ENCODE measurements around the gene STAT3. TPM values are rescaled to one million over a fixed set of nuclear protein-coding genes. Genes with fewer than 3 reads are reported as not detected.

STAT3 gene
- total and polyA plus RNA-seq, 9 of the 15 experiments (the other 6 are each of a cell fraction or from before 2014, with no cell fraction given) = 90.0 to 179 (median 114) TPM

DNA sequence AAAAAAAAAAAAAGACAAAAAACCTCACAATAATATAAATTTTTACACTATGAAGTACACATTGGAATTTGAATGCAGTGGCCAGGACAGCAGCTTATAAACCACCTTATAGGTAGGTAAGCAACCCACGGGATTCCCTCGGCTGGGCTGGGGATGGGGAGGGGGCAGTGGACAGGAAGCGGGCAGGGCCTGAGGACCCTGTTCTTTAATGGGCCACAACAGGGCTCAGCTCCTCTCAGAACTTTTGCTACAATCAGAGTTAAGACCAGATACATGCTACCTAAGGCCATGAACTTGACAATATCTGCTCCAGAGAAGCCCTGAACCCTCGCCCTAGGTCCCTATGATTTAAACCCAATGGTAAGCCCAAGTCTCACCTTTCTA lies 74.9 kb downstream of the STAT3 start (continued):
- TF ChIP-seq NONO (IDR thresholded peaks at IDR 0.05; ENCODE audit: low read depth in 2 of 2, low read length in 1 of 2) (no peak), ILF3 (IDR thresholded peaks at IDR 0.05; ENCODE audit: borderline replicate concordance) (0 out of 2 replicates have a peak, but pooled peaks have one; percentile 25), TCFL5 (CRISPR knock-in tag; conservative IDR thresholded peaks at IDR 0.05) (no peak), ZC3H8 (IDR thresholded peaks at IDR 0.05) (peak; percentile 10; the same call in 1 of the 2 replicates), MYC (IDR thresholded peaks at IDR 0.05; ENCODE audit: low read depth, low read length) (no peak), MYC (CRISPR knock-in tag; IDR thresholded peaks at IDR 0.05; ENCODE audit: borderline replicate concordance, low read depth) (no peak), L3MBTL2 (IDR thresholded peaks at IDR 0.05) (no peak), TEAD4 (IDR thresholded peaks at IDR 0.05; ENCODE audit: low read length) (no peak), TEAD4 (CRISPR knock-in tag; IDR thresholded peaks at IDR 0.05; ENCODE audit: borderline replicate concordance) (no peak)
- TF ChIP-seq, protein P1, sequence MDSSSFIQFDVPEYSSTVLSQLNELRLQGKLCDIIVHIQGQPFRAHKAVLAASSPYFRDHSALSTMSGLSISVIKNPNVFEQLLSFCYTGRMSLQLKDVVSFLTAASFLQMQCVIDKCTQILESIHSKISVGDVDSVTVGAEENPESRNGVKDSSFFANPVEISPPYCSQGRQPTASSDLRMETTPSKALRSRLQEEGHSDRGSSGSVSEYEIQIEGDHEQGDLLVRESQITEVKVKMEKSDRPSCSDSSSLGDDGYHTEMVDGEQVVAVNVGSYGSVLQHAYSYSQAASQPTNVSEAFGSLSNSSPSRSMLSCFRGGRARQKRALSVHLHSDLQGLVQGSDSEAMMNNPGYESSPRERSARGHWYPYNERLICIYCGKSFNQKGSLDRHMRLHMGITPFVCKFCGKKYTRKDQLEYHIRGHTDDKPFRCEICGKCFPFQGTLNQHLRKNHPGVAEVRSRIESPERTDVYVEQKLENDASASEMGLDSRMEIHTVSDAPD (CRISPR knock-in tag; IDR thresholded peaks at IDR 0.05) = no peak
- TF ChIP-seq, protein P2, sequence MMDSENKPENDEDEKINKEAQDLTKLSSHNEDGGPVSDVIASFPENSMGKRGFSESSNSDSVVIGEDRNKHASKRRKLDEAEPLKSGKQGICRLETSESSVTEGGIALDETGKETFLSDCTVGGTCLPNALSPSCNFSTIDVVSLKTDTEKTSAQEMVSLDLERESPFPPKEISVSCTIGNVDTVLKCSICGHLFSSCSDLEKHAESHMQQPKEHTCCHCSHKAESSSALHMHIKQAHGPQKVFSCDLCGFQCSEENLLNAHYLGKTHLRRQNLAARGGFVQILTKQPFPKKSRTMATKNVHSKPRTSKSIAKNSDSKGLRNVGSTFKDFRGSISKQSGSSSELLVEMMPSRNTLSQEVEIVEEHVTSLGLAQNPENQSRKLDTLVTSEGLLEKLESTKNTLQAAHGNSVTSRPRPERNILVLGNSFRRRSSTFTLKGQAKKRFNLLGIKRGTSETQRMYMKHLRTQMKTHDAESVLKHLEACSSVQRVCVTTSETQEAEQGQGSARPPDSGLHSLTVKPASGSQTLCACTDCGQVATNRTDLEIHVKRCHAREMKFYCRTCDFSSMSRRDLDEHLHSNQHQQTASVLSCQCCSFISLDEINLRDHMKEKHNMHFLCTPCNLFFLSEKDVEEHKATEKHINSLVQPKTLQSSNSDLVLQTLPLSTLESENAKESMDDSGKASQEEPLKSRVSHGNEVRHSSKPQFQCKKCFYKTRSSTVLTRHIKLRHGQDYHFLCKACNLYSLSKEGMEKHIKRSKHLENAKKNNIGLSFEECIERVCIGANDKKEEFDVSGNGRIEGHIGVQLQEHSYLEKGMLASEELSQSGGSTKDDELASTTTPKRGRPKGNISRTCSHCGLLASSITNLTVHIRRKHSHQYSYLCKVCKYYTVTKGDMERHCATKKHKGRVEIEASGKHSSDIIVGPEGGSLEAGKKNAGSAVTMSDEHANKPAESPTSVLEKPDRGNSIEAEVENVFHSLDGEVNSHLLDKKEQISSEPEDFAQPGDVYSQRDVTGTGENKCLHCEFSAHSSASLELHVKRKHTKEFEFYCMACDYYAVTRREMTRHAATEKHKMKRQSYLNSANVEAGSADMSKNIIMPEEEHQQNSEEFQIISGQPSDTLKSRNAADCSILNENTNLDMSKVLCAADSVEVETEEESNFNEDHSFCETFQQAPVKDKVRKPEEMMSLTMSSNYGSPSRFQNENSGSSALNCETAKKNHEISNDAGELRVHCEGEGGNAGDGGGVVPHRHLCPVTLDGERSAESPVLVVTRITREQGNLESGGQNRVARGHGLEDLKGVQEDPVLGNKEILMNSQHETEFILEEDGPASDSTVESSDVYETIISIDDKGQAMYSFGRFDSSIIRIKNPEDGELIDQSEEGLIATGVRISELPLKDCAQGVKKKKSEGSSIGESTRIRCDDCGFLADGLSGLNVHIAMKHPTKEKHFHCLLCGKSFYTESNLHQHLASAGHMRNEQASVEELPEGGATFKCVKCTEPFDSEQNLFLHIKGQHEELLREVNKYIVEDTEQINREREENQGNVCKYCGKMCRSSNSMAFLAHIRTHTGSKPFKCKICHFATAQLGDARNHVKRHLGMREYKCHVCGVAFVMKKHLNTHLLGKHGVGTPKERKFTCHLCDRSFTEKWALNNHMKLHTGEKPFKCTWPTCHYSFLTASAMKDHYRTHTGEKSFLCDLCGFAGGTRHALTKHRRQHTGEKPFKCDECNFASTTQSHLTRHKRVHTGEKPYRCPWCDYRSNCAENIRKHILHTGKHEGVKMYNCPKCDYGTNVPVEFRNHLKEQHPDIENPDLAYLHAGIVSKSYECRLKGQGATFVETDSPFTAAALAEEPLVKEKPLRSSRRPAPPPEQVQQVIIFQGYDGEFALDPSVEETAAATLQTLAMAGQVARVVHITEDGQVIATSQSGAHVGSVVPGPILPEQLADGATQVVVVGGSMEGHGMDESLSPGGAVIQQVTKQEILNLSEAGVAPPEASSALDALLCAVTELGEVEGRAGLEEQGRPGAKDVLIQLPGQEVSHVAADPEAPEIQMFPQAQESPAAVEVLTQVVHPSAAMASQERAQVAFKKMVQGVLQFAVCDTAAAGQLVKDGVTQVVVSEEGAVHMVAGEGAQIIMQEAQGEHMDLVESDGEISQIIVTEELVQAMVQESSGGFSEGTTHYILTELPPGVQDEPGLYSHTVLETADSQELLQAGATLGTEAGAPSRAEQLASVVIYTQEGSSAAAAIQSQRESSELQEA (IDR thresholded peaks at IDR 0.05; ENCODE audit: low read depth) = no peak
- TF ChIP-seq, protein P3, sequence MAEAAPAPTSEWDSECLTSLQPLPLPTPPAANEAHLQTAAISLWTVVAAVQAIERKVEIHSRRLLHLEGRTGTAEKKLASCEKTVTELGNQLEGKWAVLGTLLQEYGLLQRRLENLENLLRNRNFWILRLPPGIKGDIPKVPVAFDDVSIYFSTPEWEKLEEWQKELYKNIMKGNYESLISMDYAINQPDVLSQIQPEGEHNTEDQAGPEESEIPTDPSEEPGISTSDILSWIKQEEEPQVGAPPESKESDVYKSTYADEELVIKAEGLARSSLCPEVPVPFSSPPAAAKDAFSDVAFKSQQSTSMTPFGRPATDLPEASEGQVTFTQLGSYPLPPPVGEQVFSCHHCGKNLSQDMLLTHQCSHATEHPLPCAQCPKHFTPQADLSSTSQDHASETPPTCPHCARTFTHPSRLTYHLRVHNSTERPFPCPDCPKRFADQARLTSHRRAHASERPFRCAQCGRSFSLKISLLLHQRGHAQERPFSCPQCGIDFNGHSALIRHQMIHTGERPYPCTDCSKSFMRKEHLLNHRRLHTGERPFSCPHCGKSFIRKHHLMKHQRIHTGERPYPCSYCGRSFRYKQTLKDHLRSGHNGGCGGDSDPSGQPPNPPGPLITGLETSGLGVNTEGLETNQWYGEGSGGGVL (CRISPR knock-in tag; IDR thresholded peaks at IDR 0.05) = no peak
